Measurements from ENCODE around the gene FBXO45. TPM values are rescaled to one million over a fixed set of nuclear protein-coding genes. Genes with fewer than 3 reads are reported as not detected.

Gene FBXO45
- total and polyA plus RNA-seq, 2 of the 13 experiments (the other 11 are each of a cell fraction or from before 2014, with no cell fraction given): 7.0 to 12.1 TPM

DNA sequence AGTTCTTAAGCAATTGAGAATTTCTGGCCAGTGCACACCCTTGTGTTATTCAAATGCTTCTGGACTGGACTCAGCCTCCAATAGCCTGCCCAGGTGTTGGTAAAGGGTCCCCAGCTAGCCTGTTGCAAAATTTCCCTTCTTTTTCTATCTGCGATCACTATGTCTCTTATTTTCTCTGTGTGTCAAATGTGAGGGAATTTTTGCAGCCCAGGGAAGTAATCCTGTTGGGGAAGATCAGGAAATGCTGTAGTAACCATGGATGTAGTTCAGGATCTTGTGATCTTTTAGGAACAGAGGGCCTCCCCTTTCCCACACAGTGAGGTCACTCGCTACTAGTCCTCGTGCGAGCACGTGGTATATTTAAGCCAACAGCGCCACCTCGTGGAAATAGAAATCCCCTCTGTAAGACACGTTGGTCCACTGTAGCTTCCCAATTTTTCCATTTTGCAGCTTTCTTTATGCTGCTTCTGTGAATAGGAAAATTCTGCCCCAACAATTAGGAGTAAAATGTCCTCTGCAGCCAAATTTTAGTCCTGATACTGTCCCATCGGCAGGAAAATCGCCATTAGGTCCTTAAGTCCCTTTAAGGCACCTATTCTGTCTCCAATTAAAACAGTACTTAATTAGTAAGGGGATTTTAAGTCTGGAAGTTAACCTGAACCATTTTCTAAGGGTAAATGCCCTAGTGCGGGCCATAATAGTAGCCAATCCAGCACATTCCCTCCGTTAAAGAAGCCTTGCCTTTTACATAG lies 49.3 kb upstream of the FBXO45 start (continued):
- TF ChIP-seq, protein P1, sequence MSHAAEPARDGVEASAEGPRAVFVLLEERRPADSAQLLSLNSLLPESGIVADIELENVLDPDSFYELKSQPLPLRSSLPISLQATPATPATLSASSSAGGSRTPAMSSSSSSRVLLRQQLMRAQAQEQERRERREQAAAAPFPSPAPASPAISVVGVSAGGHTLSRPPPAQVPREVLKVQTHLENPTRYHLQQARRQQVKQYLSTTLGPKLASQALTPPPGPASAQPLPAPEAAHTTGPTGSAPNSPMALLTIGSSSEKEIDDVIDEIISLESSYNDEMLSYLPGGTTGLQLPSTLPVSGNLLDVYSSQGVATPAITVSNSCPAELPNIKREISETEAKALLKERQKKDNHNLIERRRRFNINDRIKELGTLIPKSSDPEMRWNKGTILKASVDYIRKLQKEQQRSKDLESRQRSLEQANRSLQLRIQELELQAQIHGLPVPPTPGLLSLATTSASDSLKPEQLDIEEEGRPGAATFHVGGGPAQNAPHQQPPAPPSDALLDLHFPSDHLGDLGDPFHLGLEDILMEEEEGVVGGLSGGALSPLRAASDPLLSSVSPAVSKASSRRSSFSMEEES (CRISPR knock-in tag; IDR thresholded peaks at IDR 0.05): peak; percentile 38; the same call in 1 of the 2 replicates
- TF ChIP-seq JUNB (CRISPR knock-in tag; IDR thresholded peaks at IDR 0.05; ENCODE audit: borderline replicate concordance) (no peak), ZNF598 (CRISPR knock-in tag; IDR thresholded peaks at IDR 0.05; ENCODE audit: borderline replicate concordance) (no peak), SIN3A (IDR thresholded peaks at IDR 0.05; ENCODE audit: borderline replicate concordance, low read depth, low read length) (no peak), AHR (CRISPR knock-in tag; IDR thresholded peaks at IDR 0.05) (no peak), CHD2 (IDR thresholded peaks at IDR 0.05; ENCODE audit: low read depth, low read length) (no peak), ZNF878 (CRISPR knock-in tag; IDR thresholded peaks at IDR 0.05) (no peak), YEATS2 (CRISPR knock-in tag; IDR thresholded peaks at IDR 0.05; ENCODE audit: borderline replicate concordance) (peak; percentile 57; the same call in 1 of the 2 replicates), FOXA3 (CRISPR knock-in tag; IDR thresholded peaks at IDR 0.05) (no peak), ZNF124 (CRISPR knock-in tag; IDR thresholded peaks at IDR 0.05) (0 out of 2 replicates have a peak, but pooled peaks have one; percentile 41), ZNF552 (CRISPR knock-in tag; IDR thresholded peaks at IDR 0.05; ENCODE audit: borderline replicate concordance) (no peak), POGZ (CRISPR knock-in tag; IDR thresholded peaks at IDR 0.05) (no peak), ZBTB1 (CRISPR knock-in tag; IDR thresholded peaks at IDR 0.05; ENCODE audit: borderline replicate concordance) (no peak), GATA4 (IDR thresholded peaks at IDR 0.05; ENCODE audit: borderline replicate concordance, low read depth) (no peak), THAP11 (CRISPR knock-in tag; IDR thresholded peaks at IDR 0.05) (peak; percentile 46; the same call in 1 of the 2 replicates), PTBP1 (IDR thresholded peaks at IDR 0.05; ENCODE audit: low read depth, low read length, poor library complexity, severe bottlenecking) (no peak)
- TF ChIP-seq, protein P2, sequence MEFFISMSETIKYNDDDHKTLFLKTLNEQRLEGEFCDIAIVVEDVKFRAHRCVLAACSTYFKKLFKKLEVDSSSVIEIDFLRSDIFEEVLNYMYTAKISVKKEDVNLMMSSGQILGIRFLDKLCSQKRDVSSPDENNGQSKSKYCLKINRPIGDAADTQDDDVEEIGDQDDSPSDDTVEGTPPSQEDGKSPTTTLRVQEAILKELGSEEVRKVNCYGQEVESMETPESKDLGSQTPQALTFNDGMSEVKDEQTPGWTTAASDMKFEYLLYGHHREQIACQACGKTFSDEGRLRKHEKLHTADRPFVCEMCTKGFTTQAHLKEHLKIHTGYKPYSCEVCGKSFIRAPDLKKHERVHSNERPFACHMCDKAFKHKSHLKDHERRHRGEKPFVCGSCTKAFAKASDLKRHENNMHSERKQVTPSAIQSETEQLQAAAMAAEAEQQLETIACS (CRISPR knock-in tag; IDR thresholded peaks at IDR 0.05): no peak
- TF ChIP-seq, protein P3, sequence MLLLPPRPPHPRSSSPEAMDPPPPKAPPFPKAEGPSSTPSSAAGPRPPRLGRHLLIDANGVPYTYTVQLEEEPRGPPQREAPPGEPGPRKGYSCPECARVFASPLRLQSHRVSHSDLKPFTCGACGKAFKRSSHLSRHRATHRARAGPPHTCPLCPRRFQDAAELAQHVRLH (CRISPR knock-in tag; IDR thresholded peaks at IDR 0.05; ENCODE audit: borderline replicate concordance, low read depth): peak; percentile 32; the same call in 1 of the 2 replicates
- TF ChIP-seq, protein P4, sequence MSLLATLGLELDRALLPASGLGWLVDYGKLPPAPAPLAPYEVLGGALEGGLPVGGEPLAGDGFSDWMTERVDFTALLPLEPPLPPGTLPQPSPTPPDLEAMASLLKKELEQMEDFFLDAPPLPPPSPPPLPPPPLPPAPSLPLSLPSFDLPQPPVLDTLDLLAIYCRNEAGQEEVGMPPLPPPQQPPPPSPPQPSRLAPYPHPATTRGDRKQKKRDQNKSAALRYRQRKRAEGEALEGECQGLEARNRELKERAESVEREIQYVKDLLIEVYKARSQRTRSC (CRISPR knock-in tag; IDR thresholded peaks at IDR 0.05; ENCODE audit: low read depth): no peak
- TF ChIP-seq, protein P5, sequence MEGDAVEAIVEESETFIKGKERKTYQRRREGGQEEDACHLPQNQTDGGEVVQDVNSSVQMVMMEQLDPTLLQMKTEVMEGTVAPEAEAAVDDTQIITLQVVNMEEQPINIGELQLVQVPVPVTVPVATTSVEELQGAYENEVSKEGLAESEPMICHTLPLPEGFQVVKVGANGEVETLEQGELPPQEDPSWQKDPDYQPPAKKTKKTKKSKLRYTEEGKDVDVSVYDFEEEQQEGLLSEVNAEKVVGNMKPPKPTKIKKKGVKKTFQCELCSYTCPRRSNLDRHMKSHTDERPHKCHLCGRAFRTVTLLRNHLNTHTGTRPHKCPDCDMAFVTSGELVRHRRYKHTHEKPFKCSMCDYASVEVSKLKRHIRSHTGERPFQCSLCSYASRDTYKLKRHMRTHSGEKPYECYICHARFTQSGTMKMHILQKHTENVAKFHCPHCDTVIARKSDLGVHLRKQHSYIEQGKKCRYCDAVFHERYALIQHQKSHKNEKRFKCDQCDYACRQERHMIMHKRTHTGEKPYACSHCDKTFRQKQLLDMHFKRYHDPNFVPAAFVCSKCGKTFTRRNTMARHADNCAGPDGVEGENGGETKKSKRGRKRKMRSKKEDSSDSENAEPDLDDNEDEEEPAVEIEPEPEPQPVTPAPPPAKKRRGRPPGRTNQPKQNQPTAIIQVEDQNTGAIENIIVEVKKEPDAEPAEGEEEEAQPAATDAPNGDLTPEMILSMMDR (CRISPR knock-in tag; IDR thresholded peaks at IDR 0.05): peak; percentile 92
- TF ChIP-seq, protein P6, sequence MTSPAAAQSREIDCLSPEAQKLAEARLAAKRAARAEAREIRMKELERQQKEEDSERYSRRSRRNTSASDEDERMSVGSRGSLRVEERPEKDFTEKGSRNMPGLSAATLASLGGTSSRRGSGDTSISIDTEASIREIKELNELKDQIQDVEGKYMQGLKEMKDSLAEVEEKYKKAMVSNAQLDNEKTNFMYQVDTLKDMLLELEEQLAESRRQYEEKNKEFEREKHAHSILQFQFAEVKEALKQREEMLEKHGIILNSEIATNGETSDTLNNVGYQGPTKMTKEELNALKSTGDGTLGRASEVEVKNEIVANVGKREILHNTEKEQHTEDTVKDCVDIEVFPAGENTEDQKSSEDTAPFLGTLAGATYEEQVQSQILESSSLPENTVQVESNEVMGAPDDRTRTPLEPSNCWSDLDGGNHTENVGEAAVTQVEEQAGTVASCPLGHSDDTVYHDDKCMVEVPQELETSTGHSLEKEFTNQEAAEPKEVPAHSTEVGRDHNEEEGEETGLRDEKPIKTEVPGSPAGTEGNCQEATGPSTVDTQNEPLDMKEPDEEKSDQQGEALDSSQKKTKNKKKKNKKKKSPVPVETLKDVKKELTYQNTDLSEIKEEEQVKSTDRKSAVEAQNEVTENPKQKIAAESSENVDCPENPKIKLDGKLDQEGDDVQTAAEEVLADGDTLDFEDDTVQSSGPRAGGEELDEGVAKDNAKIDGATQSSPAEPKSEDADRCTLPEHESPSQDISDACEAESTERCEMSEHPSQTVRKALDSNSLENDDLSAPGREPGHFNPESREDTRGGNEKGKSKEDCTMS (CRISPR knock-in tag; conservative IDR thresholded peaks at IDR 0.05): no peak
